Ramos (cell line): Measurements from ENCODE around the gene PTH1R.

Experiments
- in situ Hi-C: fragments of 300-500 bp; cut with MboI; formaldehyde crosslinking; loops from one replicate; pipeline ENCODE4 v1.14.3; 2022; ENCODE audit warnings: low sequenced_read_pairs; ENCODE audit not compliant: unreplicated experiment

Gene PTH1R

DNA sequence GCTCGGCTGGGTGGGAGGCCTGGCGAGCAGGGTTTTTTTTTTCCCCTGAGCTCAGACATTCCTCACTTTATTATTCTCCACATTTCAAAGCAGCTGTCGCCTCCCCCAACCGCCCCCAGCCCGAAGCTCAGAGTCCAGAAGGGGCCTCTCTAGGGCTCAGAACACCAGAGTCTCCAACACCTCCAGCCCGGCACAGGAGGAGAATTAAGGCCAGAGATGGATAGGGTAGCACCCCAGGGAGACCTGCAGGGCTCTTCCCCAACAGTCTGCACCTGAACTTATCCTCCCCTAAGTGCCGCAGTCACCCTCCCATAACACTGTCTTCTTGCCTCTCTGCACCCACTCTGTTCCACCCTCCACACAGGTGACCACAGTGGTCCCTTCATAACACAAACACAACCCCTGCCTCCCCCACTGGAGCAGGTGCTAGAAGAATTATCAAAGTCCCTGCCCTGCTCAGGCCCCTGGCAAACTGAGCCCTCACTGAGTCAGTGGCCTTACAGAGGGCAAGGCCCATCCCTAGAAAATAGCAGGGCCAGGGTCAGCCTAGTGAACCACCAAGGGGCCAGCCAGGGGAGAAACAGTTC is 28.4 kb upstream of the PTH1R start:
- in situ Hi-C loops = no loop called here

GRCh38 chr3:46849686-46850467 is 27.6 kb upstream of the PTH1R start:
- in situ Hi-C loops = no loop called here

DNA sequence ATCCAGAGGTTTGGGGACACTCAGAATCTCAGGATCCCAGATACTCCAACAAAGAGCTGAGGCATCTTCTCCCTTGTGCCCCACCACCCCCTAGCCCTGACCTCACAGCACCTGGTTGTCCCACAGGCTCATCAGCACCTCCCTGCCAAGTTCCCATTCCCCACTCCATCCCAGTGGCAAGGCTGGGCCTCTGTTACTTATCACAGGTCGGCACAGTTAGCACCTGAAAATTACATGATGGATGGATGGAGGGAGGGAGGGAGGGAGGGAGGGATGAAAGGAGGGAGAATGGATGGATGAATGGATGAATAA is 27.1 kb upstream of the PTH1R start:
- in situ Hi-C loops = no loop called here

DNA sequence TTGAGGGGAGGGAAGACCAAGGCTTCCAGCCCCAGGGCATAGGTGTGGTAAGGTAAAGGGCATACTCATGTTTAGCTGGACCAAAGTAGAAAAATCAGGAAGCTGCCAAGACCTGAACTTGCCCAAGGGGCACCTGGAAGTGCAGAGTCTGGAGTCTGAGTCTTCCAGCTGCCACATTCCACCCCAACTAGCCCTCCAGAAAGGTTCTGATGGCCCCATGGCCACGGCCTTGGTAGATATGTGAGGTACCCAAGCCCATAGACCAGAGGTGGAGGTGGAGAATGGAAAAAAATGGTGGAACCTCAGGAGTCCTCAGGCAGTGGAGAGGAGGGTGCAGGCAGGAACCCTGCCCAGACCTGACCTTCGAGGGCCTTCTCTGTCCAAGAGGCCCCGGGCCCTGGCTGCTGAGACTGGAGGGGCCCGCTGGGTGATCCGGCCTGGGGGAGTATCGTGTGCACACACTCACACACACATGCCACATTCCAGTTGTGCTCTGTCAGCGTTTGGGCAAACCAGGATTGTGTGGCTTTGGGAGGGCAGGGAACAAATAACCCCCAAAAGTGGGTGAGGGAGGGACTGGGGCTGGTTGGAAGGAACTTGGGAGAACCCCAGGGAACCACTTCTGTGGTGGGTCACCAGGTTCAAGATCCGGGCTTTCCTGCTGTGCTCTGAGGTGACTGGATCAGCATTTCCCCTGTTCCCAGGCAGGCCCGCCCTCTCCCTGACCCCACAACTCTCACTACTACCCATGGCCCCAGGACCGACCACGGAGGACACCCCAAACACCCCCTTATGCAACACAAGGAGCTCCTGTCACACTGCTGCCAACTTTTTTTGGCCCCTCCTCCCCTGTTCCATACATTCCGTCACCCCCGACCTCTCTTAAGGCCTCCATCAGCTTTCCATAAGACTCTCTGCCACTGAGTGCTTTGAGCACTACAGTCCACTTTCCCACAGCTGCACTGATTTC is 25.9 kb upstream of the PTH1R start:
- in situ Hi-C loops = no loop called here

GRCh38 chr3:46852334-46852720 is 25.2 kb upstream of the PTH1R start:
- in situ Hi-C loops = no loop called here

- in situ Hi-C loops = no loop called here
Measured at GRCh38 chr3:46852839-46853355, 24.6 kb upstream of the PTH1R start.

GRCh38 chr3:46853441-46854415 is 23.8 kb upstream of the PTH1R start:
- in situ Hi-C loops = no loop called here

DNA sequence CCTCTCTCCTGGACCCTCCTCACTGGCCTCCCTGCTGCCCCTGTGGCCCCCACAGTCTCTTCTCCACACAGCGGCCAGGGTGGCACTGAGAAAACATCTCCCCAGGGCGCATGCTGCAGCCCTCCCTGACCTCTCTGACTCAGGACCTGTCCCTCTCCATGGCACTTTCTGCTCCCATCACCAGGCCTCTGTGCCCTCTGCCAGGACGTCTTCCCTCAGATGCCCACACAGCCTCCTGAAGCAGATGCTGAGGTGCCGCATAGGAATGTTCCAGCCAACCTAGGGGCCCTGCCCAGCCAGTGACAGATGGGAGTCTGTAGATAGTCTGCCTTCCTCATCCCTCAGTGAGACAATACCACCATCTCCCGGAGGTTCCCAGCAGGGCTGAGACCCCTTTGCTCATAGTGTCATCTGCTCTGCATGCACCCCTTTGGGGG is 22.9 kb upstream of the PTH1R start:
- in situ Hi-C loops = no loop called here

GRCh38 chr3:46856576-46857471 is 20.7 kb upstream of the PTH1R start:
- in situ Hi-C loops = no loop called here

- in situ Hi-C loops = no loop called here
Measured at GRCh38 chr3:46857485-46858341, 19.8 kb upstream of the PTH1R start.

DNA sequence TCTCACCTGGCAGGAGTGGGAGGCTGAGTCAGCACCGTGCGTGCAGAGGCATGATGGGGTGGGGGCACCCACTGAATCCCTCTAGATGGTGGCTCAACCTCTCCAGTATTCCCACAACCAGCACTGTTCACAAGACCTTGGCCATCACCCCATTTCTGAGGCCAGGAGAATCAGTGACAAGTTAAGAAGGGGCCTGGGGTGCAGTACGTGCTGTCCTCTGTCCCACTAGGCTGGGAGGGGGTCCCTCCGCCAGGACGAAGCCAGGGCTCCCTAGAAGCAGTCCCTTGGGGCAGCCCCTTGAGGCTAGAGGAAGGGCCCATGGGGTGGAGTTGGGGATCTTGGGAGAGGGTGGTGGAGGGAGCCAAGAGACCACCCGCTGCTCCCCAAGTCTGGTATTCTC is 19.1 kb upstream of the PTH1R start:
- in situ Hi-C loops = no loop called here

GRCh38 chr3:46859001-46859710 is 18.4 kb upstream of the PTH1R start:
- in situ Hi-C loops = no loop called here

GRCh38 chr3:46860017-46860809 is 17.3 kb upstream of the PTH1R start:
- in situ Hi-C loops = loop anchor here (10.0 kb wide), 1 partner anchor 515 kb away; no protein-coding TSS in a partner anchor

- in situ Hi-C loops = loop anchor here (10.0 kb wide), 1 partner anchor 514 kb away; no protein-coding TSS in a partner anchor
Measured at GRCh38 chr3:46860810-46861604, 16.5 kb upstream of the PTH1R start.

DNA sequence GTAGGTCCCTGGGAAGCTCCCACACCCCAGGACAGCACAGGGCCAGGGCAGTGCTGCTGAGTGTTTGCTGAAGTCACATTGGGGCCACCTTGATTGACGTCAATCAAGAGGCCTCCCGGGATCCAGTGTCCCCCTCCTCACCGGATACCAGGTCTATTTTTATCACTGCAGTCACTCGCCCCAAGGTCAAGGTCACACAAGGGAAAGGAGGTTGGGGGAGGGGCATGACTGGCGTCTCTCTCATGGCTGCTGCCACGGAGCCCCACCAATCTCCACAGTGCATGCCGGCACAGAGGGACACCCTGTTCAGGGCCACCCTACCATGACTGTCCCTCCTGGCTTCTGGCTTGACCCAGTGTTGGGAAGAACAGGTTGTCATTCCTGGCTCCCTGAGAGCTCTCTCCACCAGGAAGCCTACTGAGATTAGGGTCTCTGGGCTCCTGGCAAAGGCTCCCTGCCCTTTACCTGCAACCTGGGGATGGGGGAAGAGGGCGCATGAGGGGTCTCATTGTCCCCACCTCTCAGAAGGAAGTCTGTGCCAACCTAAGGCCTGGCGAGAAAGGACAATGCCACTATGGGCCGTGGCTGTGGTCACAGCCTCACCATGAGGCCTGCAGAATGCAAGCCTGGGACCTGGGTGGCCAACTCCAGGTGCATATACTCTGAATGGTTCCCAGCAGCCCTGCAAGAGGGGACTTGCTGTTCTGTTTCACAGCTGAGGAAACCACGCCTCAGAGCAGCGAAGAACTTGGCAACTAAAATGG is 15.7 kb upstream of the PTH1R start:
- in situ Hi-C loops = loop anchor here (10.0 kb wide), 1 partner anchor 513 kb away; no protein-coding TSS in a partner anchor
